ENCODE data around the gene MAD1L1. TPM values are rescaled to one million over a fixed set of nuclear protein-coding genes. Genes with fewer than 3 reads are reported as not detected.

The MAD1L1 gene
- polyA plus RNA-seq, 4 donors = 12.3 to 21.7 (median 18.1) TPM

- no peaks in the 10 kb centered on the region for H3K27me3 ChIP-seq (ENCODE audit: control insufficient read depth in 3 of 3, insufficient read depth in 3 of 3, low read length in 3 of 3)
- no peak for DNase-seq
- FAIRE-seq = no peak
- H3K4me3 ChIP-seq (ENCODE audit: low read depth in 1 of 3, low read length in 3 of 3) = no peak overlapping the region
- H3K4me1 ChIP-seq (ENCODE audit: control insufficient read depth in 3 of 3, insufficient read depth in 2 of 3, low read depth in 1 of 3, low read length in 2 of 3) = no peaks in the 10 kb centered on the region
- WGBS, 3 donors = 89 to 95% (median 93%) methylated on average over 7 of the region's 7 CpGs
- H3K27ac ChIP-seq (ENCODE audit: low read depth in 1 of 3, low read length in 2 of 3) = no peak overlapping the region
- H3K9me3 ChIP-seq (ENCODE audit: control insufficient read depth in 2 of 2, insufficient read depth in 1 of 2, low read depth in 1 of 2, low read length in 1 of 2) = no peaks in the 10 kb centered on the region
- H3K36me3 ChIP-seq (ENCODE audit: control insufficient read depth in 3 of 3, insufficient read depth in 2 of 3, low read depth in 1 of 3, low read length in 3 of 3) = peaks cover 0 to 54% (median 0%) of the 10 kb centered on the region in 3 donors
Observed at GRCh38 chr7:2130096-2130375, 102.7 kb downstream of the MAD1L1 start.

DNA sequence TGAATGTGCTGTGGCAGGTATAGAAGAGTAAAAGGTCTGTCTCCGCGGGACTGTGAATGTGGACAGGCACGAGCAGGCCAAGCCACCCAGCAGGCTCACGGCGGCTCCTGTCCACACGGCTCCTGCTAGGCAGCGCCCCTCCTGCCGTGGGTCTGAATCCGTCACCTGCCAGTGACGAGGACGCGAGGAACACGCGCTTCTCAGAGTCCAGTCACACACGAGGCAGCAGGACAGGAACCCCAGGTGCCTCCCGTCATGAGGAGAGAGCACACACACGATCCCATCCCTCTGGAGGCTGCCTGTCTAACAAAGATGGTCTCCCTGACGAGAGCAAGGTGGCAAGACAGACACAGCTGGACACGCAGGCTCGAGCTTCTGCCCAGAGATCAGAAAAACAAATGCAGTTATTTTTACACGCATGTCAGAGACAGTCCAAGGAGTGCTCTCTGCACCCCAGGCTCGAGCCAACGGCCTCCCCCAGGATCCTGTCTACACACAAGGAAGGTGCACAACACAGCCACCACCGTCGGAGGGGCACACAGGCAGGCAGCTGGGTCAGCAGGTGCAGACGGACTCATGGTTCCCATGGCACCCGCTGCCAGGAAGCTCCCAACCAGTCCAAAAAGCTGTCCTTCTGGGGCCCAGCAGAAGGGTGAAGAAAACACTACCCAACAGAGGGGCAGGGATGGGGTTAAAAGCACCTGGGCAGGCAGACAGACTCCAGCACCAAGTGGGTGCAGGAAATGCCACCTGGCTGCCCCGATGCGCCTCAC, 103.2 kb downstream of the MAD1L1 start:
- no peak overlapping the region for H3K4me3 ChIP-seq (ENCODE audit: low read depth in 1 of 3, low read length in 3 of 3)
- no peaks in the 10 kb centered on the region for H3K9me3 ChIP-seq (ENCODE audit: control insufficient read depth in 2 of 2, insufficient read depth in 1 of 2, low read depth in 1 of 2, low read length in 1 of 2)
- peaks cover 0 to 55% (median 0%) of the 10 kb centered on the region in 3 donors for H3K36me3 ChIP-seq (ENCODE audit: control insufficient read depth in 3 of 3, insufficient read depth in 2 of 3, low read depth in 1 of 3, low read length in 3 of 3)
- FAIRE-seq = no peak
- WGBS, 3 donors = 86 to 92% (median 88%) methylated on average over 29 of the region's 29 CpGs
- H3K27ac ChIP-seq (ENCODE audit: low read depth in 1 of 3, low read length in 2 of 3) = no peak overlapping the region
- H3K4me1 ChIP-seq (ENCODE audit: control insufficient read depth in 3 of 3, insufficient read depth in 2 of 3, low read depth in 1 of 3, low read length in 2 of 3) = no peaks in the 10 kb centered on the region
- H3K27me3 ChIP-seq (ENCODE audit: control insufficient read depth in 3 of 3, insufficient read depth in 3 of 3, low read length in 3 of 3) = no peaks in the 10 kb centered on the region
- no peak for DNase-seq

- no peak overlapping the region for H3K27ac ChIP-seq (ENCODE audit: low read depth in 1 of 3, low read length in 2 of 3)
- WGBS, 3 donors = 86 to 92% (median 88%) methylated on average over 20 of the region's 20 CpGs
- H3K9me3 ChIP-seq (ENCODE audit: control insufficient read depth in 2 of 2, insufficient read depth in 1 of 2, low read depth in 1 of 2, low read length in 1 of 2) = no peaks in the 10 kb centered on the region
- no peaks in the 10 kb centered on the region for H3K27me3 ChIP-seq (ENCODE audit: control insufficient read depth in 3 of 3, insufficient read depth in 3 of 3, low read length in 3 of 3)
- H3K4me3 ChIP-seq (ENCODE audit: low read depth in 1 of 3, low read length in 3 of 3) = no peak overlapping the region
- peaks cover 0 to 60% (median 0%) of the 10 kb centered on the region in 3 donors for H3K36me3 ChIP-seq (ENCODE audit: control insufficient read depth in 3 of 3, insufficient read depth in 2 of 3, low read depth in 1 of 3, low read length in 3 of 3)
- FAIRE-seq (no peak), DNase-seq (no peak)
- no peaks in the 10 kb centered on the region for H3K4me1 ChIP-seq (ENCODE audit: control insufficient read depth in 3 of 3, insufficient read depth in 2 of 3, low read depth in 1 of 3, low read length in 2 of 3)
Observed at GRCh38 chr7:2128601-2129322, 104.0 kb downstream of the MAD1L1 start.

GRCh38 chr7:2126621-2127020, 106.1 kb downstream of the MAD1L1 start:
- WGBS, 3 donors = 83 to 90% (median 86%) methylated on average over 9 of the region's 9 CpGs
- Histone ChIP-seq H3K27me3 (ENCODE audit: control insufficient read depth in 3 of 3, insufficient read depth in 3 of 3, low read length in 3 of 3) (no peaks in the 10 kb centered on the region), H3K4me1 (ENCODE audit: control insufficient read depth in 3 of 3, insufficient read depth in 2 of 3, low read depth in 1 of 3, low read length in 2 of 3) (no peaks in the 10 kb centered on the region), H3K27ac (ENCODE audit: low read depth in 1 of 3, low read length in 2 of 3) (no peak overlapping the region), H3K36me3 (ENCODE audit: control insufficient read depth in 3 of 3, insufficient read depth in 2 of 3, low read depth in 1 of 3, low read length in 3 of 3) (peaks cover 0 to 64% (median 0%) of the 10 kb centered on the region in 3 donors), H3K9me3 (ENCODE audit: control insufficient read depth in 2 of 2, insufficient read depth in 1 of 2, low read depth in 1 of 2, low read length in 1 of 2) (no peaks in the 10 kb centered on the region), H3K4me3 (ENCODE audit: low read depth in 1 of 3, low read length in 3 of 3) (no peak overlapping the region)
- no peak for FAIRE-seq
- no peak for DNase-seq

DNA sequence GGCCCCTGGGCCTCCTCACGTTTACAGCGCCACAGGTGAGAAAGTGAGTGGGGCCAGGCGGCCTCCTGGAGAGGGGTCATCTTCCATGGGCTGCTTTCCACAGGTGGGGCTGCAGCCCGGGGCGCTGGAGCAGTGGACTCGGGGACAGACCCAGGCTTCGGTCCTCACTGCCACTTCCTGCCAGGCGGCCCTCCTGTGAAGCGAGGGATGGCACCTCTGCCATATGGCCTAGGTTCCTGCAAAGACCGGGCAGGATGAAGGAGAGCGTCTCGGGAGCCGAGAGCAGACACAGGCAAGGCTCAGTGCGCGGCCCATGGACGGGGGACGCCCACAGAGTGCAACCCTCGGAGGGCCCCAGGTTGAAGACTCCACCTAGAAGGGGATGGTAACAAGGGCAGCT, 106.8 kb downstream of the MAD1L1 start:
- H3K4me3 ChIP-seq (ENCODE audit: low read depth in 1 of 3, low read length in 3 of 3) = no peak overlapping the region
- no peaks in the 10 kb centered on the region for H3K27me3 ChIP-seq (ENCODE audit: control insufficient read depth in 3 of 3, insufficient read depth in 3 of 3, low read length in 3 of 3)
- H3K9me3 ChIP-seq (ENCODE audit: control insufficient read depth in 2 of 2, insufficient read depth in 1 of 2, low read depth in 1 of 2, low read length in 1 of 2) = no peaks in the 10 kb centered on the region
- H3K36me3 ChIP-seq (ENCODE audit: control insufficient read depth in 3 of 3, insufficient read depth in 2 of 3, low read depth in 1 of 3, low read length in 3 of 3) = peaks cover 0 to 68% (median 0%) of the 10 kb centered on the region in 3 donors
- FAIRE-seq (no peak), DNase-seq (no peak)
- 91 to 97% (median 95%) methylated on average over 16 to 18 of the region's 18 CpGs for WGBS, 3 donors
- H3K27ac ChIP-seq (ENCODE audit: low read depth in 1 of 3, low read length in 2 of 3) = no peak overlapping the region
- no peaks in the 10 kb centered on the region for H3K4me1 ChIP-seq (ENCODE audit: control insufficient read depth in 3 of 3, insufficient read depth in 2 of 3, low read depth in 1 of 3, low read length in 2 of 3)

GRCh38 chr7:2124604-2125345, 108.0 kb downstream of the MAD1L1 start:
- WGBS, 3 donors = 88 to 90% (median 88%) methylated on average over 24 to 25 of the region's 25 CpGs
- FAIRE-seq = no peak

GRCh38 chr7:2123916-2124315, 108.8 kb downstream of the MAD1L1 start:
- Histone ChIP-seq H3K36me3 (ENCODE audit: control insufficient read depth in 3 of 3, insufficient read depth in 2 of 3, low read depth in 1 of 3, low read length in 3 of 3) (peaks cover 0 to 63% (median 0%) of the 10 kb centered on the region in 3 donors), H3K27ac (ENCODE audit: low read depth in 1 of 3, low read length in 2 of 3) (no peak overlapping the region), H3K9me3 (ENCODE audit: control insufficient read depth in 2 of 2, insufficient read depth in 1 of 2, low read depth in 1 of 2, low read length in 1 of 2) (no peaks in the 10 kb centered on the region), H3K4me1 (ENCODE audit: control insufficient read depth in 3 of 3, insufficient read depth in 2 of 3, low read depth in 1 of 3, low read length in 2 of 3) (no peaks in the 10 kb centered on the region), H3K27me3 (ENCODE audit: control insufficient read depth in 3 of 3, insufficient read depth in 3 of 3, low read length in 3 of 3) (no peaks in the 10 kb centered on the region), H3K4me3 (ENCODE audit: low read depth in 1 of 3, low read length in 3 of 3) (no peak overlapping the region)
- no peak for DNase-seq
- no peak for FAIRE-seq
- WGBS, 3 donors = 74 to 79% (median 79%) methylated on average over 14 of the region's 14 CpGs

More at GRCh38 chr7:2124604-2125345, 108.0 kb downstream of the MAD1L1 start:
- no peaks in the 10 kb centered on the region for H3K9me3 ChIP-seq (ENCODE audit: control insufficient read depth in 2 of 2, insufficient read depth in 1 of 2, low read depth in 1 of 2, low read length in 1 of 2)
- no peak overlapping the region for H3K27ac ChIP-seq (ENCODE audit: low read depth in 1 of 3, low read length in 2 of 3)
- H3K27me3 ChIP-seq (ENCODE audit: control insufficient read depth in 3 of 3, insufficient read depth in 3 of 3, low read length in 3 of 3) = no peaks in the 10 kb centered on the region
- H3K4me3 ChIP-seq (ENCODE audit: low read depth in 1 of 3, low read length in 3 of 3) = no peak overlapping the region
- H3K36me3 ChIP-seq (ENCODE audit: control insufficient read depth in 3 of 3, insufficient read depth in 2 of 3, low read depth in 1 of 3, low read length in 3 of 3) = peaks cover 0 to 69% (median 0%) of the 10 kb centered on the region in 3 donors
- no peak for DNase-seq
- no peaks in the 10 kb centered on the region for H3K4me1 ChIP-seq (ENCODE audit: control insufficient read depth in 3 of 3, insufficient read depth in 2 of 3, low read depth in 1 of 3, low read length in 2 of 3)

- H3K4me3 ChIP-seq (ENCODE audit: low read depth in 1 of 3, low read length in 3 of 3) = no peak overlapping the region
- no peaks in the 10 kb centered on the region for H3K9me3 ChIP-seq (ENCODE audit: control insufficient read depth in 2 of 2, insufficient read depth in 1 of 2, low read depth in 1 of 2, low read length in 1 of 2)
- no peak overlapping the region for H3K27ac ChIP-seq (ENCODE audit: low read depth in 1 of 3, low read length in 2 of 3)
- DNase-seq (peak in 1 of 2 donors; percentile 13), FAIRE-seq (no peak)
- no peaks in the 10 kb centered on the region for H3K27me3 ChIP-seq (ENCODE audit: control insufficient read depth in 3 of 3, insufficient read depth in 3 of 3, low read length in 3 of 3)
- peaks cover 0 to 57% (median 0%) of the 10 kb centered on the region in 3 donors for H3K36me3 ChIP-seq (ENCODE audit: control insufficient read depth in 3 of 3, insufficient read depth in 2 of 3, low read depth in 1 of 3, low read length in 3 of 3)
- no peaks in the 10 kb centered on the region for H3K4me1 ChIP-seq (ENCODE audit: control insufficient read depth in 3 of 3, insufficient read depth in 2 of 3, low read depth in 1 of 3, low read length in 2 of 3)
- 70 to 87% (median 76%) methylated on average over 25 of the region's 25 CpGs for WGBS, 3 donors
Observed at GRCh38 chr7:2123360-2123759, 109.4 kb downstream of the MAD1L1 start.
